HG03457 (cell line): ENCODE results near the gene TSGA10.

Experiments used
- ATAC-seq: cut with Tn5 transposase; IDR thresholded peaks from one replicate; pipeline ENCODE4 v1.9.1; 2021; ENCODE audit warnings: moderate number of reproducible peaks; ENCODE audit not compliant: unreplicated experiment

Gene TSGA10

DNA sequence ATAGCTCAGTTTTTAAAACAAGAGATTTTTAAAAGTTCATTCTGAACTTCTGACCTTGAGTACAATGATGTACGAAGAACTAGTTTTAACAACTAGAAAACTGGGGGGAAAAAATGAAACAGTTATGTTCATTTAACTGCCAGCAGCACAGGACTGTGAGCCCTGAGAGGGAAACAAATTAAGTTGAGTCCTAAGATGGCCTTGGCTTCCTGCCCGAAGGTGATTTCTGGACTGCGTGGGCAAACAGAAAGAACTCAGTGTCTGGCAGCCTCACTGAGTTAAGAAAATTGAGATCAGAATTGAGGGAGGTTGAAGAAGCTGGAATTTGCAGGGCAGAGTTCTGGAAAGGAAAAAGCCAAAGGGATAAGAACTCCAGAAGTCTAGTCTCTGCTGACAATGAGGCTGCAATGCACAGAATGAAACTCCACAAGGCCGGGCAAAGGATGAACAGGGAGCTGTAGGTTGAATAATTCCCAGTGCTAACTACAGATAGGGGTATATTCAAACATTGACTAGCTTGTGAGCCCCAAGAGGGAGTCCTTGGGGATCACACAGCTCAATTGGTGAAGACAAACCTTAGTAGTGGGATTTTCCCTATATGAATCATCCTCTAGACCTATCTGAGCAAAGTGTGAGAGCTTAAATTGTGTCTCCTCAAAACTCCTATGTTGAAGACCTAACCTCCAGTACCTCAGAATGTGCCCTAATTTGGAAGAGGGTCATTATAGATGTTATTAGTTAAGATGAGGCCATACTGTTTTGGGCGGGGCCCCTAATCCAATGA is 205.6 kb downstream of the TSGA10 start:
- ATAC-seq, result no peak

DNA sequence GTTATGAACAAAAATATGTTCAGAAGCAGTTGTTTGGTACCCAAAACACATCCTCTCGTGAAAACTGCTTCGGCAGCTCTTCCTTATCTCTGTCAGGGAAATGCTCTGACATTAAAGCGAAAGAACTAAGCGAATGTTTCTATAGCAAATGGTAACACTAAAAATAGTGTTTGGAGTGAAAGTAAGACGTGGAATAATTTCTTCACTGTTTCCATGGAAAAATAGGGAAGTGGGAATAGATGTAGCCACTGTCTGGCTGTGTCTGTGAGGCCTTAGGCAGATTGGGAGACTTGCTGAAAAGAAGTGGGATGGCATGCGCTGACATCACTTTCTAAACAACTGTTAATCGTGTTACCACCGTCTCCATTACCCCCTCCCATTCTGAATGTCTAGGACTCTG is 207.2 kb downstream of the TSGA10 start:
- ATAC-seq, result no peak
